Measurements from ENCODE around the gene GABRA5.
"Not testable (repeated sequence)": the region's sequence is repeated elsewhere in the genome, so short reads cannot be mapped to it uniquely, and the experiment has no call there.

GABRA5 gene

DNA sequence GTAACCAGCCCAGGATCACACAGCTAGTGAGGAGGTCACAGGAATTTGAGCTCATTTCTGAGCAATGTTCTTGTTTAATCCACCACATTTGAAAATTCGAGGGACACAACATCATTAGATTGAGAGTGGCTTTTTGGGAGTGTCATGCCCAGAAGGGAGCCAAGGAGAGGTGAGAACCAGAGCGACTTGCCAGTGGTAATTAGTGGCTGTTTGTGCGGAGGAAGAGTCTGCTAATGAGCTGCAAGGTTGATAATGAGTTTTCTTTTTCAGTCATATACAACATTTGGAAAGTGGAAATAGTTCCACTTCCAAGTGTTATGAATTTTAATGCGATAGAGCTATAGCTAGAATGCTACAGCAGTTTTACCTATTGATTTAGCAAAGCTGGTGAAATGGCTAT is 19.7 kb downstream of the GABRA5 start:
- H3K27me3 ChIP-seq (ENCODE audit: insufficient read depth, low read length): no peaks in the 10 kb centered on the region
- H3K4me1 ChIP-seq (ENCODE audit: insufficient read depth, low read length): no peaks in the 10 kb centered on the region
- no peak overlapping the region for H3K4me3 ChIP-seq (ENCODE audit: low read length)
- H3K9me3 ChIP-seq (ENCODE audit: low read length): no peaks in the 10 kb centered on the region
- no peak overlapping the region for H2AFZ ChIP-seq (ENCODE audit: low read depth, low read length)
- H3K36me3 ChIP-seq (ENCODE audit: insufficient read depth, low read length): no peaks in the 10 kb centered on the region

DNA sequence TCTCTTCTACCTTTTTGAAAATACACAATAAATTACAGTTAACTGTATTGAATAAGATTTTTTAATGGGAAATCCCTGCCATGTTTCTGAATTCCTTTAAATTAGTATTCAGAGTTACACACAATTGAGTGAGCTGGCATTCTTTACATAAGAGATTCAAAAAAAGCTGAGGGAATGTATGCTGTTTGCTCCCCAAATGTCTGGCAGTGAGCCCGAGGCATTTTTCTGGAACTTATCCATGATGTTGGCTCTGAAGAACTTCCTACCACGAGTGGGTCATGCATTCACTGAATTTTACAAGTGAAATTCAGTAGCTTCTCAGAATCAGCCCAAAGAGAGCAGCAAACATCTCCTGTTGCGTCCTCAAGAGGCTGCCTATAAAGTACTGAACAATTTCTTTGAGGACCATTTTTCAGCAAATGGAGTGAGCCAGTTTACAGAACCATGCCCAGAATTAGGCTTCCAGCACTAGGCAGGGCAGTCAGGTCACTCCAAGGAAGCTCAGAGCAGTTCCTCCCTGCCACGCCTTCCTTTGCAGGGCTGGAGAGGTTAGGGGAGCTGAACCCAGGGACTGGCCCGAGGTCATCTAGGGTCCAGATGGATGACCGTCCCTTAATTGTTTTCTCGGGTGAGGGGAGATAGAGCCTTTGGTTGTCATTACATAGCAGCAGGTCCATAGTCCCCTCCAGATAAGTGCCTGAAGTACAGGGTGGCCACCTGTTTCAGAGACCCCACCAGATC is 21.2 kb downstream of the GABRA5 start:
- Histone ChIP-seq H2AFZ (ENCODE audit: low read depth, low read length) (no peak overlapping the region), H3K9me3 (ENCODE audit: low read length) (no peaks in the 10 kb centered on the region), H3K36me3 (ENCODE audit: insufficient read depth, low read length) (no peaks in the 10 kb centered on the region), H3K4me3 (ENCODE audit: low read length) (no peak overlapping the region), H3K4me1 (ENCODE audit: insufficient read depth, low read length) (no peaks in the 10 kb centered on the region), H3K27me3 (ENCODE audit: insufficient read depth, low read length) (no peaks in the 10 kb centered on the region)

DNA sequence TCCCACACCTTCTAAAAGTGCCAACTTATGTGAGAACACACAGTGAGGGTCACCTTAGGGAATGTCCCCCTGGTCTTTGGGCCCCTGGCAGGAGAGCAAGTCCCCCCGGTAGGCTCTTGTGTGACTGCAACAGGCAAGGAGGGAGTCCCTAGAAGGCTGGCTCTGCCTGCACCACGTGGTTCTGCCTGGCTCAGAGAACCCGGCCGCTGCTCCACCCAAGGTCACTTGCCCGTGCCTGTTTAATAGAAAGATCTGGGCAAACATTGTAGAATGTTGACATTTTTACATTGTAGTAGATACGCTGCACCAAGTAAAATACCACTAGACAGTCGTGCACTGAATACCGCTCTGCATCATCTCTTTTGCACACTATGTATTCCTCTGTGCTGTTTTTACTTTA is 21.9 kb downstream of the GABRA5 start:
- Histone ChIP-seq H3K9me3 (ENCODE audit: low read length) (no peaks in the 10 kb centered on the region), H3K36me3 (ENCODE audit: insufficient read depth, low read length) (no peaks in the 10 kb centered on the region)

DNA sequence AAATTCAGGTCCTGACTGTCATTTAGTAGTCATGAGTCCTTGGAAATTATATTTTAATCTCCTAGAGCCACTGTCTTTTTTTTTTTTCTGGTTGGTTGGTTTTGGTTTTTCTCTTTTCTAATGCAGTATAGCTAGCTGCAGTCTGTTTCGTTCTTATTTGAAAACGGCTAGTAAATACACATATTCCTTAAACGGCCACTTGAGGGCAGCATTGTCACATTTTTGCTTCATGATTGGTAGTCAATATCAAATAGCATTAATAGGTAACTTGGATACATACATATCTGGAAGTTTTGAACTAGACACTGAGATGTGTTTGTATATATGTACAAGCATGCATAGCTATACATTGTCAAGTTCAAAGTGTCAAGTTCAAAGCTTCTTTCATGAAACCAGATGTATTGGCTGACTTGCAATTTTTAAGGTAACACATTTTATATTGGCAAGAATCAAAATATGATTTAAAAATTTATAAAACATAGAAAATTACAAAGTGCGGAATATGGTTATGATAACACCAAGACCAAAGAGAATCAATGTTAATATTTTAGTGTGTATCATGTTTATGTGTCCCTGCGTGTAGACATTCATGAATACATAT is 22.5 kb downstream of the GABRA5 start:
- Histone ChIP-seq H2AFZ (ENCODE audit: low read depth, low read length) (no peak overlapping the region), H3K27me3 (ENCODE audit: insufficient read depth, low read length) (no peaks in the 10 kb centered on the region), H3K4me3 (ENCODE audit: low read length) (no peak overlapping the region), H3K36me3 (ENCODE audit: insufficient read depth, low read length) (no peaks in the 10 kb centered on the region), H3K4me1 (ENCODE audit: insufficient read depth, low read length) (no peaks in the 10 kb centered on the region), H3K9me3 (ENCODE audit: low read length) (no peaks in the 10 kb centered on the region)

More for the DNA sequence above, 21.9 kb downstream of the GABRA5 start:
- no peak overlapping the region for H2AFZ ChIP-seq (ENCODE audit: low read depth, low read length)
- H3K4me1 ChIP-seq (ENCODE audit: insufficient read depth, low read length): no peaks in the 10 kb centered on the region
- H3K27me3 ChIP-seq (ENCODE audit: insufficient read depth, low read length): no peaks in the 10 kb centered on the region
- H3K4me3 ChIP-seq (ENCODE audit: low read length): no peak overlapping the region

DNA sequence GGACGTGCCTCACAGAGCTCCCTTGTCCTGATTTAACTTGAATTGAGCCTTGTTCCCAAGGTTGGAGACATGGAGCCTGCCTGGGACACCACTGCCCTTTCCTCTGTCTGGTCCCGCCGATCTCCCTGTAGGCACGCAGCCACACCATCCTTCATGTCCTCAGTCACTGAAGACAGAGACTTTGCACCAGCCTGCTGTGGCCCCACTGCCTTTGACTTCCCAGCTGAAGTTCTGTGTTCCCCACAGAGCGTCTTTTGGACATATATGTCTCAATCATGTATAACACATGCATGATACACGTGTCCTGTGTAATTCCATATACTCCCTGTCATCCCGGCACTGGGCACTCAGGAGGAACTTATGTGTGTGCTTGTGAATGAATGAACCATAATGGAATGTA is 23.6 kb downstream of the GABRA5 start:
- Histone ChIP-seq H3K36me3 (ENCODE audit: insufficient read depth, low read length) (no peaks in the 10 kb centered on the region), H3K27me3 (ENCODE audit: insufficient read depth, low read length) (no peaks in the 10 kb centered on the region), H3K4me3 (ENCODE audit: low read length) (no peak overlapping the region), H3K9me3 (ENCODE audit: low read length) (no peaks in the 10 kb centered on the region), H2AFZ (ENCODE audit: low read depth, low read length) (no peak overlapping the region), H3K4me1 (ENCODE audit: insufficient read depth, low read length) (no peaks in the 10 kb centered on the region)

DNA sequence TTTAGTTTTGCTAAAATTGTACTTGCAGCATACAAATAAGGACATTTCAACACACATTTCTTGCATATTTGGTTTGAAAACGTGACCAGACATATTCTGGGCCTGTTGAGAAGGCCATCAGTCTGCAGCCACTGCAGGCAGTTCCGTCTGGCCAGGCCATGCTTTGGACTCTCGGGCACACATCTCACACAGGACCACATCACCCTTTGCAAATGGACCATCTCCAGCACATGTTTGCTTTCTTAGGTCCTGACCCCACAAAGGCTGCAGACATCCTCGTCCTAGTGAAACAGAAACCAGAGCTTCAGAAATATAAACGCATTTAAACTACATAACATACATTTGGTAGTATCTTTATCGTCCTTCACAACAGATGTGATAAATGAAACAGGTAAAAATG is 24.1 kb downstream of the GABRA5 start:
- Histone ChIP-seq H2AFZ (ENCODE audit: low read depth, low read length) (no peak overlapping the region), H3K9me3 (ENCODE audit: low read length) (no peaks in the 10 kb centered on the region), H3K36me3 (ENCODE audit: insufficient read depth, low read length) (no peaks in the 10 kb centered on the region), H3K27me3 (ENCODE audit: insufficient read depth, low read length) (no peaks in the 10 kb centered on the region), H3K4me3 (ENCODE audit: low read length) (no peak overlapping the region), H3K4me1 (ENCODE audit: insufficient read depth, low read length) (no peaks in the 10 kb centered on the region)

DNA sequence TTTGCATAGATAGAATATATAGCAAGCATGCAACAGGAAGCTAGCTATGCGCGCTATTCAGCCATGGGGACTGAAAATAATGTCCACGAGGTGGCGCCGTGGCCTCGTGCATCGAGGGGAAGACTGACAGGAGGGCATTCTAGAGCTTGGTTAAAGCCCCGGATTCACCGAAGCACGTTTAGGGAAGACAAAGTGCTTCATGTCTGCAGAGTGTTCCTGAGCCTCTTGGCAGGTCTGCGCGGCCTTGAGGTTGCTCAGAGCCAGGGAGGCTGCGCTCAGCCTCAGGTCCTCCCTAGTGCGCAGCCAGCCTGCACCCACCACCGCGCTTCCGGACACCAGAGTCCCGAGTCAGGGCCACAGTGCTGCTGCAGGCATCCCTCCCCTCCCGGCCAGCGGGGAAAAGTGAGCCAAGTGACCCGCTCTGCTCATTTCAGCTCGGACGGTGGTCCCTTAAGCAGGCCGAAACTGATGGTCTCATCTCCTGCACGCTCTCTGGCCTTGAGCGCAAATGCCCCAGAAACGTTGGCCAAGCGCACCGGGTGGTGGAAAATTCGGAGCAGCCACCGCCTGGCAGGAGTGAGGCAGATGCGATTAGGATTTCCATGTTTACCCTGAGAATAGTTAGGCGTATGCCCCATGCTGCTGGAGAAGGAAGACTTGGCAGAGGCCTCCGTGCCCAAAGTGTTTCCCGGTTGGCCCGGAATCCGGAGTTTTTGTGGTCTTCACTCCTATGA is 24.8 kb downstream of the GABRA5 start:
- no peaks in the 10 kb centered on the region for H3K9me3 ChIP-seq (ENCODE audit: low read length)
- no peak overlapping the region for H2AFZ ChIP-seq (ENCODE audit: low read depth, low read length)
- H3K27me3 ChIP-seq (ENCODE audit: insufficient read depth, low read length): no peaks in the 10 kb centered on the region
- H3K36me3 ChIP-seq (ENCODE audit: insufficient read depth, low read length): no peaks in the 10 kb centered on the region
- no peaks in the 10 kb centered on the region for H3K4me1 ChIP-seq (ENCODE audit: insufficient read depth, low read length)
- H3K4me3 ChIP-seq (ENCODE audit: low read length): no peak overlapping the region

DNA sequence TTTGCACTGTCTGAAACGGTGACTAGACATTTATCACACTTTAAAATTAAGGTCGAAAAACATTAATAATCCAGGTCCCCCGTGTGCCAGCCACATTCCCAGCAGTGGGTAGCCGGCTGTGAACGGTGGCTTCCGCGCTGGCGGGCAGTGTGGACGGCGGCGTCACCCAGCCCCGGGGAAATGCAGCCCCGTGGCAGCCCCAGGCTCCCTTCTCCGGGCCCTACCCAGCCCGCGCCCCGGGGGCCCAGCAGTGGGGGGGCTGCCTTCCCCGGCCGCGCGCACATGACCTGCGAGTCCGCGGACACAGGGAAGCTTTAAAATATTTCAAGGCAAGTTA is 25.3 kb downstream of the GABRA5 start:
- Histone ChIP-seq H3K4me1 (ENCODE audit: insufficient read depth, low read length) (no peaks in the 10 kb centered on the region), H3K9me3 (ENCODE audit: low read length) (no peaks in the 10 kb centered on the region), H3K36me3 (ENCODE audit: insufficient read depth, low read length) (no peaks in the 10 kb centered on the region), H3K27me3 (ENCODE audit: insufficient read depth, low read length) (no peaks in the 10 kb centered on the region), H3K4me3 (ENCODE audit: low read length) (no peak overlapping the region), H2AFZ (ENCODE audit: low read depth, low read length) (no peak overlapping the region)

DNA sequence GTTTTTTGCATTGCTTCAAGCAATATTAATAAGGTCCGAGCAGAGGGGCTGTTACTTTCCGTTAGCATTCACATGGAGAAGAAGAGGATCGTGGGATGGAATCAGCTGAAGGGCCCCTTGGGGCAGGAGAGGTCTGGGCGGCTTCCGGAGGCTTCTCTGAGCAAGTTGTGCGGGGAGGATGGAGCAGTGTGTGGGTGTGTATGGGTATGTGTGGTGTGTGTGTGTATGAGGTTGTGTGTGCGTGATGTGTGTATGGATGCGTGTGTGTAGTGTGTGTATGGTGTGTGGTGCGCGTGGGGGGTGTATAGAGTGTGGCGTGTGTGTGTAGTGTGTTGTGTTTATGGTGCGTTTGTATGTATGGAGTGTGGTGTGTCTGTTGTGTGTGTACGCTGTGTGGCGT is 25.8 kb downstream of the GABRA5 start:
- H3K36me3 ChIP-seq (ENCODE audit: insufficient read depth, low read length): no peaks in the 10 kb centered on the region
- H3K27me3 ChIP-seq (ENCODE audit: insufficient read depth, low read length): no peaks in the 10 kb centered on the region
- H3K4me3 ChIP-seq (ENCODE audit: low read length): no peak overlapping the region
- H3K4me1 ChIP-seq (ENCODE audit: insufficient read depth, low read length): no peaks in the 10 kb centered on the region
- no peak overlapping the region for H2AFZ ChIP-seq (ENCODE audit: low read depth, low read length)
- no peaks in the 10 kb centered on the region for H3K9me3 ChIP-seq (ENCODE audit: low read length)

DNA sequence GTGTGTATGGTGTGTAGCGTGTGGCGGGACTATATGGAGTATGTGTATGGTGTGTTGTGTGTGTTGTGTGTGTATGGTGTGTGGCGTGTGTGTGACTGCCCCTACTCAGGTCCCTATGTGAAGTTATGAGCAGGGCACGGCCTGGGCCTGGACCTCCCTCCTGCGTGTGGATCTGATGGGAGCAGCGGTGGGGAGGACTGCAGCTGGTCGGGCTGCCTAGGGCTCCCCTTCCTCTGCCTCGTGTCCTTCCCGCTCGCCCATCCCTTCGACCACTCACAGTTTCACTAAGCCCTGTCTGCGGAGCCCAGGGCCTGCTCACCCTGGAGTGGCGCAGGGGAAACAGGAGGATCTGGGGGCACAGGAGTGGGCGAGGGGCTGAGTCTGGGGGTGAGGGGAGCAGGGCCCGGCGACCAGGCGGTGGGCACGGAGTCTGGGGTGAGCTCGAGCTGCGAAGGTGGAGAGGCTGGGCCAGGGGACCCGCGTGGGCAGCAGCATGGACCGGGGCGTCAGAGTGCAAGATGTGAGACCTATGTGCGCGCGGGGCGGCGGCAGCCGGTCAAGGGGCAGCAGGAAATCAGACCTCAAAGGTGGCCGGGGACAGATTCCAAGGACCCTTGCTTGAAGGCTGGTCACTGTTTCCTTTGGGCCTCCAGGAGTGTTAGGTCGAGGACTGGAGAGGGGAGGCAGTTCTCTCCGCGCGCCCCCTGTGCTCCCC is 26.6 kb downstream of the GABRA5 start:
- Histone ChIP-seq H3K9me3 (ENCODE audit: low read length) (no peaks in the 10 kb centered on the region), H3K4me1 (ENCODE audit: insufficient read depth, low read length) (no peaks in the 10 kb centered on the region), H3K27me3 (ENCODE audit: insufficient read depth, low read length) (no peaks in the 10 kb centered on the region), H3K36me3 (ENCODE audit: insufficient read depth, low read length) (no peaks in the 10 kb centered on the region), H2AFZ (ENCODE audit: low read depth, low read length) (no peak overlapping the region), H3K4me3 (ENCODE audit: low read length) (no peak overlapping the region)

DNA sequence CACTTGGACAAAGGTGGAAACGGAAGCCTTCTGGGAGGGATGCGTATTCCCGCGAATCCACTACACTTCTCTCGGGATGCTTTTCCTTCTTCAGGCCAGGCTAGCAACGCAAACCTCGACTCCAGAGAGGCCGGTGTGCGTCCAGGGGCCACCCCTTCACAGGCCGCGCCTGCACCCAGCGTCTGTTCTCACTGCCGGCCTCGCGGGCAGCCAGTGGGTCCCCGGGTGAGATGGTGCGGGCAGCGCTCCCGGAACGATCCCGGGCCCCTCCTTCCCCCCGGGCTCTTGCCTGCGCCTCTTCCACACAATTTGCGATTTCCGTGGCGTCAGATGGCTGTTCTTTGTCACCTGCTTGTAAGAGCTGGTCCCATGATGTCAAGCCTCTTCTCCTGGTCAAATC is 27.3 kb downstream of the GABRA5 start:
- Histone ChIP-seq H3K4me3 (ENCODE audit: low read length) (no peak overlapping the region), H3K9me3 (ENCODE audit: low read length) (no peaks in the 10 kb centered on the region), H3K4me1 (ENCODE audit: insufficient read depth, low read length) (no peaks in the 10 kb centered on the region), H3K36me3 (ENCODE audit: insufficient read depth, low read length) (no peaks in the 10 kb centered on the region), H2AFZ (ENCODE audit: low read depth, low read length) (no peak overlapping the region), H3K27me3 (ENCODE audit: insufficient read depth, low read length) (no peaks in the 10 kb centered on the region)

DNA sequence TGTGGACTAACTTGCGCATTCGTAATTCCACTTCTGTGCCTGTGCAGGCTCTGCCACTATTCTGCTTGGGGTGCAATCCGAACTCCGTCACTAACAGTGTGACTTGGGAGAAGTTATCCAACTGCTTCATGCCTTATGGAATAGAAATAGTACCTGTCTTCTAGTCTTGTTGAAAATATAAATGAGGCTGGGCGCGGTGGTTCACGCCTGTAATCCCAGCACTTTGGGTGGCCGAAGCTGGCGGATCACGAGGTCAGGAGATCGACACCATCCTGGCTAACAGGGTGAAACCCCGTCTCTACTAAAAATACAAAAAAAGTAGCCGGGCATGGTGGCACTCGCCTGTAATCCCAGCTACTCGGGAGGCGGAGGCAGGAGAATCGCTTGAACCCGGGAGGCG is 28.5 kb downstream of the GABRA5 start:
- H2AFZ ChIP-seq (ENCODE audit: low read depth, low read length); H3K4me1 ChIP-seq (ENCODE audit: insufficient read depth, low read length); H3K36me3 ChIP-seq (ENCODE audit: insufficient read depth, low read length); H3K9me3 ChIP-seq (ENCODE audit: low read length); H3K27me3 ChIP-seq (ENCODE audit: insufficient read depth, low read length); H3K4me3 ChIP-seq (ENCODE audit: low read length): not testable (repeated sequence)

DNA sequence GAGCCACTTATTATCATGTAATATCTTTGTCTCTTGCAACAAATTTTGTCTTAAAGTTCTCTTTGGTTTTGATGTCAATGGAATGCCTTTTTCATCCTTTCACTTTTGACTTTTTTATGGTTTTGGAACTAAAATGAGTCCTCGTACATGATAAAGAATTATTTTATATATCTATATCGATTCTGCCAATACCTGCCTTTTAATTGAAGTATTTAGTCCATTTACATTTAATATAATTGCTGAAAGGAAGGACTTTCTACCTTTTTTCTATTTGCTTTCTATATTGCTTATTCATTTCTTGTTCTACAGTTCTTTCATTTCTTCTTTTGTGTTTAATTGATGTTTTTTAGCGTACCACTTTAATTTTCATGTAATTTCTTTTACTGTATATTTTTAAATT is 32.8 kb downstream of the GABRA5 start:
- Histone ChIP-seq H3K36me3 (ENCODE audit: insufficient read depth, low read length) (no peaks in the 10 kb centered on the region), H3K4me3 (ENCODE audit: low read length) (no peak overlapping the region), H3K27me3 (ENCODE audit: insufficient read depth, low read length) (no peaks in the 10 kb centered on the region), H3K9me3 (ENCODE audit: low read length) (no peaks in the 10 kb centered on the region), H3K4me1 (ENCODE audit: insufficient read depth, low read length) (no peaks in the 10 kb centered on the region), H2AFZ (ENCODE audit: low read depth, low read length) (no peak overlapping the region)

Measured in neuron (in vitro differentiated cells).